IMR-90 (cell line): ENCODE results near the gene LY9. TPM values are rescaled to one million over a fixed set of nuclear protein-coding genes. Genes with fewer than 3 reads are reported as not detected.

Experiments
- ATAC-seq: fragments of 200-7000 bp; cut with Tn5 transposase; 2 replicates; pipeline ENCODE4 v1.9.1; 2020; ENCODE audit warnings: low read depth, mild to moderate bottlenecking, moderate library complexity
- BruUV-seq: library from RNA; stranded (reverse); fragments of 400-500 nt; replicated peaks from 2 replicates; lab custom pipeline; 2021; lab: Mats Ljungman, UMichigan
- CTCF ChIA-PET: fragments of 300-600 bp; formaldehyde crosslinking; extraction: SDS; loops from one replicate; lab custom pipeline; 2021; ENCODE audit warnings: antibody characterized with exemption; lab: Yijun Ruan, JAX
- POLR2A ChIA-PET: fragments of 300-600 bp; sonication (Branson Sonifier 250); formaldehyde crosslinking; loops from one replicate; lab custom pipeline; 2022; ENCODE audit warnings: antibody characterized with exemption; ENCODE audit not compliant: unreplicated experiment; lab: Charles Lee
- DNase-seq: peaks from one replicate; pipeline ENCODE4 v3.0.0; 2013
- H2AFZ ChIP-seq: replicated peaks from 2 replicates; pipeline ENCODE3; 2013; ENCODE audit warnings: low read length, mild to moderate bottlenecking; ENCODE audit not compliant: poor library complexity
- H2AK5ac ChIP-seq: 2 replicates; pipeline ENCODE4 v1.6.1; 2013; ENCODE audit warnings: low read depth, low read length, inconsistent platforms
- H2AK9ac ChIP-seq: replicated peaks from 2 replicates; pipeline ENCODE3; 2013; ENCODE audit warnings: mild to moderate bottlenecking, low read depth, low read length, moderate library complexity; ENCODE audit not compliant: poor library complexity
- H2BK120ac ChIP-seq: 2 replicates; pipeline ENCODE4 v1.6.1; 2013; ENCODE audit warnings: low read depth, low read length, inconsistent platforms
- H2BK15ac ChIP-seq: 3 replicates; pipeline ENCODE4 v1.6.1; 2013; ENCODE audit warnings: low read depth, low read length, inconsistent platforms
- H2BK20ac ChIP-seq: 2 replicates; pipeline ENCODE4 v1.6.1; 2013; ENCODE audit warnings: low read depth, mild to moderate bottlenecking, inconsistent platforms, low read length, moderate library complexity
- H2BK5ac ChIP-seq: 2 replicates; pipeline ENCODE4 v1.6.1; 2013; ENCODE audit warnings: mild to moderate bottlenecking, low read depth, low read length, inconsistent platforms; ENCODE audit not compliant: poor library complexity, severe bottlenecking
- H3K14ac ChIP-seq: replicated peaks from 2 replicates; pipeline ENCODE4 v1.6.1; 2013; ENCODE audit warnings: low read depth, low read length, inconsistent platforms
- H3K18ac ChIP-seq: 2 replicates; pipeline ENCODE4 v1.6.1; 2013; ENCODE audit warnings: low read depth, low read length, control low read depth
- H3K23ac ChIP-seq: 2 replicates; pipeline ENCODE4 v1.6.1; 2013; ENCODE audit warnings: low read depth, low read length, inconsistent platforms
- H3K27ac ChIP-seq: 2 replicates; pipeline ENCODE4 v1.5.1; 2013; ENCODE audit warnings: mild to moderate bottlenecking, control low read depth, low read length; ENCODE audit not compliant: insufficient read depth
- H3K27me3 ChIP-seq: 2 replicates; pipeline ENCODE4 v1.6.1; 2013; ENCODE audit warnings: low read length; ENCODE audit not compliant: control insufficient read depth, insufficient read depth
- H3K36me3 ChIP-seq: 2 replicates; pipeline ENCODE4 v1.6.1; 2013; ENCODE audit warnings: low read length, mixed read lengths; ENCODE audit not compliant: control insufficient read depth, insufficient read depth
- H3K4ac ChIP-seq: 2 replicates; pipeline ENCODE4 v1.6.1; 2013; ENCODE audit warnings: low read depth, low read length, inconsistent platforms
- H3K4me1 ChIP-seq: 2 replicates; pipeline ENCODE4 v1.6.1; 2013; ENCODE audit warnings: low read length, mixed read lengths; ENCODE audit not compliant: control insufficient read depth, insufficient read depth
- H3K4me2 ChIP-seq: 2 replicates; pipeline ENCODE4 v1.6.1; 2013; ENCODE audit warnings: low read depth, mild to moderate bottlenecking, control low read depth, low read length, moderate library complexity
- H3K4me3 ChIP-seq: 2 replicates; pipeline ENCODE4 v1.5.1; 2013; ENCODE audit warnings: low read depth, mild to moderate bottlenecking, control low read depth, low read length, moderate library complexity; ENCODE audit not compliant: insufficient read depth
- H3K56ac ChIP-seq: 2 replicates; pipeline ENCODE4 v1.6.1; 2013; ENCODE audit warnings: low read length, inconsistent platforms; ENCODE audit not compliant: insufficient read depth; ENCODE audit errors: extremely low read depth
- H3K79me1 ChIP-seq, 2 experiments: 2 replicates each; pipeline ENCODE4 v1.6.1; 2013; ENCODE audit warnings: low read length in 2 of 2, inconsistent platforms in 1 of 2, low read depth in 1 of 2
- H3K9ac ChIP-seq: 2 replicates; pipeline ENCODE4 v1.6.1; 2013; ENCODE audit warnings: low read depth, low read length, control low read depth
- H3K9me1 ChIP-seq: 2 replicates; pipeline ENCODE4 v1.6.1; 2013; ENCODE audit warnings: low read length, inconsistent platforms; ENCODE audit not compliant: insufficient read depth
- H3K9me3 ChIP-seq: 2 replicates; pipeline ENCODE4 v1.6.1; 2013; ENCODE audit warnings: low read length; ENCODE audit not compliant: control insufficient read depth, insufficient read depth
- H4K20me1 ChIP-seq: 2 replicates; pipeline ENCODE4 v1.6.1; 2013; ENCODE audit warnings: low read length, inconsistent platforms; ENCODE audit not compliant: insufficient read depth
- H4K5ac ChIP-seq: 2 replicates; pipeline ENCODE4 v1.6.1; 2013; ENCODE audit warnings: mild to moderate bottlenecking, low read depth, low read length, control low read depth
- H4K8ac ChIP-seq, 2 experiments: 2 replicates each; pipeline ENCODE4 v1.6.1; 2013; ENCODE audit warnings: low read depth in 2 of 2, low read length in 2 of 2, control low read depth in 1 of 2, inconsistent platforms in 1 of 2
- H4K91ac ChIP-seq: 2 replicates; pipeline ENCODE4 v1.6.1; 2013; ENCODE audit warnings: low read depth, low read length, inconsistent platforms; ENCODE audit not compliant: insufficient read depth
- CEBPB ChIP-seq: IDR thresholded peaks from 2 replicates; pipeline ENCODE4 v1.6.1; 2012; ENCODE audit warnings: low read depth, low read length, improper control_type of control experiment
- CHD1 ChIP-seq: IDR thresholded peaks from 2 replicates; pipeline ENCODE4 v1.6.1; 2012; ENCODE audit warnings: low read depth, low read length, improper control_type of control experiment
- FOS ChIP-seq: fragments of 150-350 bp; IDR thresholded peaks from 2 replicates; pipeline ENCODE4 v1.6.1; 2016; ENCODE audit warnings: low read depth, low read length
- MAFK ChIP-seq: IDR thresholded peaks from 2 replicates; pipeline ENCODE4 v1.6.1; 2012; ENCODE audit warnings: low read depth, low read length, improper control_type of control experiment
- MAZ ChIP-seq: IDR thresholded peaks from 2 replicates; pipeline ENCODE4 v1.6.1; 2012; ENCODE audit warnings: low read depth, mild to moderate bottlenecking, low read length, improper control_type of control experiment, moderate library complexity, borderline replicate concordance
- MXI1 ChIP-seq: IDR thresholded peaks from 2 replicates; pipeline ENCODE4 v1.6.1; 2012; ENCODE audit warnings: low read depth, mild to moderate bottlenecking, low read length, moderate library complexity, borderline replicate concordance
- POLR2A ChIP-seq: IDR thresholded peaks from 2 replicates; pipeline ENCODE4 v1.6.1; 2012; ENCODE audit warnings: mild to moderate bottlenecking, low read depth, low read length
- RAD21 ChIP-seq: IDR thresholded peaks from 2 replicates; pipeline ENCODE4 v1.6.1; 2012; ENCODE audit warnings: low read length, improper control_type of control experiment
- RCOR1 ChIP-seq: IDR thresholded peaks from 2 replicates; pipeline ENCODE4 v1.6.1; 2012; ENCODE audit warnings: mild to moderate bottlenecking, low read length, improper control_type of control experiment; ENCODE audit not compliant: insufficient replicate concordance
- RFX5 ChIP-seq: IDR thresholded peaks from 2 replicates; pipeline ENCODE4 v1.8.0; 2012; ENCODE audit warnings: low read depth, mild to moderate bottlenecking, low read length, moderate library complexity
- SMC3 ChIP-seq: fragments of 150-350 bp; IDR thresholded peaks from 2 replicates; pipeline ENCODE4 v1.6.1; 2016; ENCODE audit warnings: low read depth, mild to moderate bottlenecking, antibody characterized with exemption, low read length, moderate library complexity
- USF2 ChIP-seq: fragments of 150-350 bp; IDR thresholded peaks from 2 replicates; pipeline ENCODE4 v1.6.1; 2017; ENCODE audit warnings: mild to moderate bottlenecking, antibody characterized with exemption, low read length, low read depth
- WGBS, 2 experiments: methylation state at CpG; one replicate each; pipeline versions ENCODE4 v1.1.5 to v1.1.7; 2013; ENCODE audit warnings: missing lambda C conversion rate in 2 of 2; ENCODE audit not compliant: insufficient read length in 1 of 2; ENCODE audit errors: extremely low coverage in 2 of 2; 5-methylcytosine and 5-hydroxymethylcytosine counted together
- dilution Hi-C: fragments of 300-500 bp; cut with HindIII; formaldehyde crosslinking; loops from one replicate; pipeline ENCODE4 v1.14.3; 2018; ENCODE audit warnings: low sequenced_read_pairs; ENCODE audit not compliant: unreplicated experiment
- in situ Hi-C: fragments of 300-500 bp; cut with MboI; formaldehyde crosslinking; loops from 3 replicates; pipeline ENCODE4 v1.14.3; 2019; ENCODE audit warnings: low sequenced_read_pairs, inconsistent platforms, mixed read lengths
- intact Hi-C: fragments of 100-400 bp; cut with micrococcal nuclease; formaldehyde crosslinking; loops from 2 replicates; pipeline ENCODE4 v1.10.0; 2022
- polyA plus RNA-seq, 3 experiments: library from polyadenylated mRNA; depleted of rRNA; stranded (reverse); fragments of >200 nt; gene quantifications; 2 replicates each; pipeline ENCODE4 v1.2.3, GENCODE V29; 2012; ENCODE audit warnings: low replicate concordance in 1 of 3
- total RNA-seq: library from RNA; depleted of rRNA; stranded (reverse); fragments of >200 nt; gene quantifications from 2 replicates; pipeline ENCODE4 v1.2.3, GENCODE V29; 2012

Gene LY9
- total and polyA plus RNA-seq, 2 of the 4 experiments (the other 2 are of a cell fraction): not detected

GRCh38 chr1:160853754-160854153 lies 57.8 kb downstream of the LY9 start:
- Histone ChIP-seq H4K8ac (no peak overlapping the region), H2BK5ac (no peak overlapping the region), H3K4ac (no peak overlapping the region), H3K4me3 (no peak overlapping the region), H3K23ac (no peak overlapping the region), H3K4me1 (no peaks in the 10 kb centered on the region), H2AK5ac (no peak overlapping the region), H3K18ac (no peak overlapping the region), H4K20me1 (no peaks in the 10 kb centered on the region), H3K27ac (no peak overlapping the region), H4K91ac (no peak overlapping the region), H2AK9ac (no peak overlapping the region), H3K9ac (no peak overlapping the region), H4K5ac (no peak overlapping the region), H3K9me1 (no peaks in the 10 kb centered on the region), H3K4me2 (no peak overlapping the region), H3K27me3 (no peaks in the 10 kb centered on the region), H2BK20ac (no peak overlapping the region), H2BK120ac (no peak overlapping the region), H2BK15ac (no peak overlapping the region), H2AFZ (no peak overlapping the region), H3K56ac (no peak overlapping the region), H3K79me1 (no peaks in the 10 kb centered on the region), H3K36me3 (no peaks in the 10 kb centered on the region), H3K9me3 (no peaks in the 10 kb centered on the region), H3K14ac (no peak overlapping the region)
- 33% methylated on average over 1 of the region's 2 CpGs; no CpG with 5 or more reads in 1 of the 2 experiments for WGBS, 2 experiments
- no peak for ATAC-seq
- no peak for DNase-seq
- BruUV-seq: no TSS peak
- TF ChIP-seq RFX5: no peak
- TF ChIP-seq POLR2A: no peak
- TF ChIP-seq RAD21: no peak
- no peak for TF ChIP-seq MAZ
- no peak for TF ChIP-seq RCOR1
- TF ChIP-seq USF2: no peak
- TF ChIP-seq MAFK: no peak
- TF ChIP-seq FOS: no peak
- TF ChIP-seq CHD1: no peak
- TF ChIP-seq MXI1: no peak
- no peak for TF ChIP-seq SMC3
- no peak for TF ChIP-seq CEBPB
- ChIA-PET CTCF (no interaction called here), POLR2A (no interaction called here)
- intact Hi-C loops (no loop called here), dilution Hi-C loops (no loop called here), in situ Hi-C loops (no loop called here)
